HEK293 (cell line): ENCODE measurements around the gene LSM5.

Experiments used
- CTCF ChIA-PET: fragments of 350-600 bp; formaldehyde crosslinking; extraction: SDS; loops from one replicate; lab custom pipeline; 2021; ENCODE audit warnings: antibody characterized with exemption; lab: Yijun Ruan, JAX
- POLR2A ChIA-PET: fragments of 300-600 bp; formaldehyde crosslinking; extraction: SDS; loops from one replicate; lab custom pipeline; 2020; ENCODE audit warnings: antibody characterized with exemption, inconsistent platforms; lab: Yijun Ruan, JAX
- H3K27ac ChIP-seq: fragments of 200-500 bp; sonication (Bioruptor generic); 2 replicates; pipeline ENCODE4 v1.5.1; 2014; ENCODE audit warnings: low read depth, low read length, control low read depth, inconsistent platforms; ENCODE audit errors: extremely low read depth
- H3K36me3 ChIP-seq, 2 experiments: fragments of 200-500 bp in 1 of 2; sonication (Bioruptor generic) in 1 of 2; 1 replicate in 1 of 2; 2 replicates in 1 of 2; pipeline ENCODE4 v1.5.1; 2014 to 2017; ENCODE audit warnings: inconsistent platforms in 2 of 2, low read length in 2 of 2; ENCODE audit not compliant: control insufficient read depth in 2 of 2, insufficient read depth in 1 of 2
- H3K4me1 ChIP-seq: fragments of 200-500 bp; sonication (Bioruptor generic); 2 replicates; pipeline ENCODE4 v1.5.1; 2014; ENCODE audit warnings: mild to moderate bottlenecking, low read length, inconsistent platforms; ENCODE audit not compliant: control insufficient read depth, insufficient read depth
- H3K4me3 ChIP-seq: 2 replicates; pipeline ENCODE4 v1.5.1; 2011; ENCODE audit warnings: low read depth, mild to moderate bottlenecking, control low read depth, low read length, moderate library complexity
- H3K9me3 ChIP-seq: fragments of 200-500 bp; sonication (Bioruptor generic); 2 replicates; pipeline ENCODE4 v1.5.1; 2014; ENCODE audit warnings: low read depth, low read length, inconsistent platforms; ENCODE audit not compliant: control insufficient read depth, insufficient read depth
- REPIN1 ChIP-seq: fragments of 450-650 bp; formaldehyde crosslinking; IDR thresholded peaks from 2 replicates; pipeline ENCODE4 v1.5.1; 2017; ENCODE audit warnings: missing biosample characterization, missing genetic modification characterization, low read depth
- SCRT1 ChIP-seq: fragments of 450-650 bp; formaldehyde crosslinking; IDR thresholded peaks from 2 replicates; pipeline ENCODE4 v1.5.1; 2016; ENCODE audit warnings: missing biosample characterization, missing genetic modification characterization, borderline replicate concordance
- SP3 ChIP-seq: fragments of 450-650 bp; formaldehyde crosslinking; IDR thresholded peaks from 2 replicates; pipeline ENCODE4 v1.5.1; 2016; ENCODE audit warnings: missing biosample characterization, missing genetic modification characterization
- ZBTB21 ChIP-seq: fragments of 450-650 bp; formaldehyde crosslinking; IDR thresholded peaks from 2 replicates; pipeline ENCODE4 v1.5.1; 2017; ENCODE audit warnings: missing biosample characterization, missing genetic modification characterization
- ZFP37 ChIP-seq: fragments of 450-650 bp; formaldehyde crosslinking; IDR thresholded peaks from 2 replicates; pipeline ENCODE4 v1.5.1; 2016; ENCODE audit warnings: missing biosample characterization, missing genetic modification characterization
- ZIC2 ChIP-seq: fragments of 450-650 bp; formaldehyde crosslinking; IDR thresholded peaks from 2 replicates; pipeline ENCODE4 v1.5.1; 2016; ENCODE audit warnings: missing biosample characterization, missing genetic modification characterization
- ZNF10 ChIP-seq: fragments of 450-650 bp; formaldehyde crosslinking; IDR thresholded peaks from 2 replicates; pipeline ENCODE4 v1.5.1; 2017; ENCODE audit warnings: missing biosample characterization, missing genetic modification characterization
- ZNF114 ChIP-seq: fragments of 450-650 bp; formaldehyde crosslinking; IDR thresholded peaks from 2 replicates; pipeline ENCODE4 v1.5.0; 2017; ENCODE audit warnings: missing biosample characterization, missing genetic modification characterization
- ZNF221 ChIP-seq: fragments of 450-650 bp; formaldehyde crosslinking; IDR thresholded peaks from 2 replicates; pipeline ENCODE4 v1.5.1; 2017; ENCODE audit warnings: missing biosample characterization, missing genetic modification characterization, borderline replicate concordance
- ZNF521 ChIP-seq: fragments of 450-650 bp; formaldehyde crosslinking; IDR thresholded peaks from 2 replicates; pipeline ENCODE4 v1.5.1; 2017; ENCODE audit warnings: missing biosample characterization, mild to moderate bottlenecking, missing genetic modification characterization
- ZNF530 ChIP-seq: fragments of 450-650 bp; formaldehyde crosslinking; IDR thresholded peaks from 2 replicates; pipeline ENCODE4 v1.5.1; 2016; ENCODE audit warnings: low read depth, missing biosample characterization, missing genetic modification characterization
- ZNF548 ChIP-seq: fragments of 450-650 bp; formaldehyde crosslinking; IDR thresholded peaks from 2 replicates; pipeline ENCODE4 v1.5.1; 2016; ENCODE audit warnings: missing biosample characterization, missing genetic modification characterization
- ZNF610 ChIP-seq: fragments of 450-650 bp; formaldehyde crosslinking; IDR thresholded peaks from 2 replicates; pipeline ENCODE4 v1.5.1; 2016; ENCODE audit warnings: missing biosample characterization, missing genetic modification characterization, borderline replicate concordance
- ZNF629 ChIP-seq: fragments of 450-650 bp; formaldehyde crosslinking; IDR thresholded peaks from 2 replicates; pipeline ENCODE4 v1.5.1; 2017; ENCODE audit warnings: missing biosample characterization, missing genetic modification characterization
- ZNF654 ChIP-seq: fragments of 450-650 bp; formaldehyde crosslinking; IDR thresholded peaks from 2 replicates; pipeline ENCODE4 v1.5.1; 2016; ENCODE audit warnings: low read depth, missing biosample characterization, missing genetic modification characterization
- TF ChIP-seq, protein P1 (sequence below): fragments of 450-650 bp; formaldehyde crosslinking; IDR thresholded peaks from 2 replicates; pipeline ENCODE4 v1.5.1; 2016; ENCODE audit warnings: missing biosample characterization, missing genetic modification characterization, low read depth
- TF ChIP-seq, protein P2 (sequence below): fragments of 450-650 bp; formaldehyde crosslinking; IDR thresholded peaks from 2 replicates; pipeline ENCODE4 v1.5.1; 2017; ENCODE audit warnings: missing biosample characterization, mild to moderate bottlenecking, missing genetic modification characterization, moderate library complexity
- TF ChIP-seq, protein P3 (sequence below): fragments of 450-650 bp; formaldehyde crosslinking; IDR thresholded peaks from 2 replicates; pipeline ENCODE4 v1.5.1; 2016; ENCODE audit warnings: missing biosample characterization, missing genetic modification characterization
- TF ChIP-seq, protein P4 (sequence below): fragments of 450-650 bp; formaldehyde crosslinking; optimal IDR thresholded peaks from 2 replicates; pipeline ENCODE3; 2016; ENCODE audit warnings: missing biosample characterization, mild to moderate bottlenecking, missing genetic modification characterization

LSM5 gene

DNA sequence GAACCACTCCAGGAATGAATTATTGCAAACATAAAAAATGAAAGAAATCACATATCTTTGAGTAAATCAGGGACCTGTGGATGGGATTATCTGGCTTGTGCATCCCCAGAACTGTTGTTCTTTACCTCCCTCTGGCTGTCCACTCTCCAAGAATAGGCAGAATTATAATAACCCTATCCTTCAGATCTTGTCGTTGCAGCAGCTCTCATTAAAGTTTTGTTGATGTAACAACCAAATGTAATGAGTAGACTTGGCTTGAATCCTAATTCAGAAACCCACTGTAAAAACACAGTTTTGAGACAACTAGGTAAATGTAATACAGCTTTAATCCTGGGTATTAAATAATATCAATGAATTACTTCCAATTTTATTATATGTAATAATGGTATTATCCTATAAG lies 16.2 kb downstream of the LSM5 start:
- TF ChIP-seq, protein P1, sequence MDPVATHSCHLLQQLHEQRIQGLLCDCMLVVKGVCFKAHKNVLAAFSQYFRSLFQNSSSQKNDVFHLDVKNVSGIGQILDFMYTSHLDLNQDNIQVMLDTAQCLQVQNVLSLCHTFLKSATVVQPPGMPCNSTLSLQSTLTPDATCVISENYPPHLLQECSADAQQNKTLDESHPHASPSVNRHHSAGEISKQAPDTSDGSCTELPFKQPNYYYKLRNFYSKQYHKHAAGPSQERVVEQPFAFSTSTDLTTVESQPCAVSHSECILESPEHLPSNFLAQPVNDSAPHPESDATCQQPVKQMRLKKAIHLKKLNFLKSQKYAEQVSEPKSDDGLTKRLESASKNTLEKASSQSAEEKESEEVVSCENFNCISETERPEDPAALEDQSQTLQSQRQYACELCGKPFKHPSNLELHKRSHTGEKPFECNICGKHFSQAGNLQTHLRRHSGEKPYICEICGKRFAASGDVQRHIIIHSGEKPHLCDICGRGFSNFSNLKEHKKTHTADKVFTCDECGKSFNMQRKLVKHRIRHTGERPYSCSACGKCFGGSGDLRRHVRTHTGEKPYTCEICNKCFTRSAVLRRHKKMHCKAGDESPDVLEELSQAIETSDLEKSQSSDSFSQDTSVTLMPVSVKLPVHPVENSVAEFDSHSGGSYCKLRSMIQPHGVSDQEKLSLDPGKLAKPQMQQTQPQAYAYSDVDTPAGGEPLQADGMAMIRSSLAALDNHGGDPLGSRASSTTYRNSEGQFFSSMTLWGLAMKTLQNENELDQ (tag by site-specific recombination), result no peak
- TF ChIP-seq ZFP37, result no peak
- TF ChIP-seq SCRT1 (tag by site-specific recombination), result no peak
- TF ChIP-seq, protein P2, sequence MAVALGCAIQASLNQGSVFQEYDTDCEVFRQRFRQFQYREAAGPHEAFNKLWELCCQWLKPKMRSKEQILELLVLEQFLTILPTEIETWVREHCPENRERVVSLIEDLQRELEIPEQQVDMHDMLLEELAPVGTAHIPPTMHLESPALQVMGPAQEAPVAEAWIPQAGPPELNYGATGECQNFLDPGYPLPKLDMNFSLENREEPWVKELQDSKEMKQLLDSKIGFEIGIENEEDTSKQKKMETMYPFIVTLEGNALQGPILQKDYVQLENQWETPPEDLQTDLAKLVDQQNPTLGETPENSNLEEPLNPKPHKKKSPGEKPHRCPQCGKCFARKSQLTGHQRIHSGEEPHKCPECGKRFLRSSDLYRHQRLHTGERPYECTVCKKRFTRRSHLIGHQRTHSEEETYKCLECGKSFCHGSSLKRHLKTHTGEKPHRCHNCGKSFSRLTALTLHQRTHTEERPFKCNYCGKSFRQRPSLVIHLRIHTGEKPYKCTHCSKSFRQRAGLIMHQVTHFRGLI (tag by site-specific recombination), result no peak
- TF ChIP-seq ZNF521 (tag by site-specific recombination), result no peak
- TF ChIP-seq ZNF654 (tag by site-specific recombination), result no peak
- TF ChIP-seq SP3 (tag by site-specific recombination), result no peak
- no peak for TF ChIP-seq ZIC2
- Histone ChIP-seq H3K36me3 (no peaks in the 10 kb centered on the region), H3K9me3 (no peaks in the 10 kb centered on the region), H3K4me1 (no peaks in the 10 kb centered on the region), H3K4me3 (no peak overlapping the region), H3K27ac (no peak overlapping the region)
- ChIA-PET CTCF (no interaction called here), POLR2A (interaction anchor here (1.0 kb wide), 1 partner anchor 16 kb away, joined by 3 read pairs; the partner anchor contains the start of gene LSM5)

DNA sequence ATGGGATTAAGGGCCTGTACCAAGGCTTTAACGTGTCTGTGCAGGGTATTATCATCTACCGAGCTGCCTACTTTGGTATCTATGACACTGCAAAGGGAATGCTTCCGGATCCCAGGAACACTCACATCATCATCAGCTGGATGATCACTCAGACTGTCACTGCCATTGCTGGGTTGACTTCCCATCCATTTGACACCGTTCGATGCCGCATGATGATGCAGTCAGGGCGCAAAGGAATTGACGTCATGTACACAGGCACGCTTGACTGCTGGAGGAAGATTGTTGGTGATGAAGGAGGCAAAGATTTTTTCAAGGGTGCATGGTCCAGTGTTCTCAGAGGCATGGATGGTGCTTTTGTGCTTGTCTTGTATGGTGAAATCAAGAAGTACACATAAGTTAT lies 18.2 kb downstream of the LSM5 start:
- Histone ChIP-seq H3K4me3 (no peak overlapping the region), H3K4me1 (no peaks in the 10 kb centered on the region), H3K27ac (no peak overlapping the region), H3K9me3 (no peaks in the 10 kb centered on the region), H3K36me3 (no peaks in the 10 kb centered on the region)
- TF ChIP-seq ZNF530 (tag by site-specific recombination) (no peak), REPIN1 (no peak), ZNF10 (tag by site-specific recombination) (no peak), ZNF629 (tag by site-specific recombination) (no peak), ZNF114 (tag by site-specific recombination) (no peak), ZFP37 (no peak), ZNF548 (no peak), ZNF610 (tag by site-specific recombination) (no peak), ZBTB21 (tag by site-specific recombination) (no peak), ZNF221 (tag by site-specific recombination) (no peak)
- TF ChIP-seq, protein P3, sequence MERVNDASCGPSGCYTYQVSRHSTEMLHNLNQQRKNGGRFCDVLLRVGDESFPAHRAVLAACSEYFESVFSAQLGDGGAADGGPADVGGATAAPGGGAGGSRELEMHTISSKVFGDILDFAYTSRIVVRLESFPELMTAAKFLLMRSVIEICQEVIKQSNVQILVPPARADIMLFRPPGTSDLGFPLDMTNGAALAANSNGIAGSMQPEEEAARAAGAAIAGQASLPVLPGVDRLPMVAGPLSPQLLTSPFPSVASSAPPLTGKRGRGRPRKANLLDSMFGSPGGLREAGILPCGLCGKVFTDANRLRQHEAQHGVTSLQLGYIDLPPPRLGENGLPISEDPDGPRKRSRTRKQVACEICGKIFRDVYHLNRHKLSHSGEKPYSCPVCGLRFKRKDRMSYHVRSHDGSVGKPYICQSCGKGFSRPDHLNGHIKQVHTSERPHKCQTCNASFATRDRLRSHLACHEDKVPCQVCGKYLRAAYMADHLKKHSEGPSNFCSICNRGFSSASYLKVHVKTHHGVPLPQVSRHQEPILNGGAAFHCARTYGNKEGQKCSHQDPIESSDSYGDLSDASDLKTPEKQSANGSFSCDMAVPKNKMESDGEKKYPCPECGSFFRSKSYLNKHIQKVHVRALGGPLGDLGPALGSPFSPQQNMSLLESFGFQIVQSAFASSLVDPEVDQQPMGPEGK (tag by site-specific recombination), result no peak
- TF ChIP-seq, protein P4, sequence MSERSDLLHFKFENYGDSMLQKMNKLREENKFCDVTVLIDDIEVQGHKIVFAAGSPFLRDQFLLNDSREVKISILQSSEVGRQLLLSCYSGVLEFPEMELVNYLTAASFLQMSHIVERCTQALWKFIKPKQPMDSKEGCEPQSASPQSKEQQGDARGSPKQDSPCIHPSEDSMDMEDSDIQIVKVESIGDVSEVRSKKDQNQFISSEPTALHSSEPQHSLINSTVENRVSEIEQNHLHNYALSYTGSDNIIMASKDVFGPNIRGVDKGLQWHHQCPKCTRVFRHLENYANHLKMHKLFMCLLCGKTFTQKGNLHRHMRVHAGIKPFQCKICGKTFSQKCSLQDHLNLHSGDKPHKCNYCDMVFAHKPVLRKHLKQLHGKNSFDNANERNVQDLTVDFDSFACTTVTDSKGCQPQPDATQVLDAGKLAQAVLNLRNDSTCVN (tag by site-specific recombination), result no peak
- ChIA-PET CTCF (interaction anchor here (1.3 kb wide), 1 partner anchor 268 kb away, joined by 3 read pairs; no protein-coding TSS in a partner anchor), POLR2A (no interaction called here)
